Stimulated activated CD8-positive, alpha-beta memory T cell treated with anti-CD3 and anti-CD28 coated beads, Interleukin-7, amount 100 ng/mL, for 4 hours (primary cell): ENCODE data around the gene GMDS.
"Not testable (repeated sequence)": the region's sequence is repeated elsewhere in the genome, so short reads cannot be mapped to it uniquely, and the experiment has no call there.

Source experiments
- DNase-seq, 2 donors: peaks; one replicate each; pipeline ENCODE4 v3.0.0-alpha.2; 2020; ENCODE audit warnings: low read depth in 2 of 2

GMDS gene

DNA sequence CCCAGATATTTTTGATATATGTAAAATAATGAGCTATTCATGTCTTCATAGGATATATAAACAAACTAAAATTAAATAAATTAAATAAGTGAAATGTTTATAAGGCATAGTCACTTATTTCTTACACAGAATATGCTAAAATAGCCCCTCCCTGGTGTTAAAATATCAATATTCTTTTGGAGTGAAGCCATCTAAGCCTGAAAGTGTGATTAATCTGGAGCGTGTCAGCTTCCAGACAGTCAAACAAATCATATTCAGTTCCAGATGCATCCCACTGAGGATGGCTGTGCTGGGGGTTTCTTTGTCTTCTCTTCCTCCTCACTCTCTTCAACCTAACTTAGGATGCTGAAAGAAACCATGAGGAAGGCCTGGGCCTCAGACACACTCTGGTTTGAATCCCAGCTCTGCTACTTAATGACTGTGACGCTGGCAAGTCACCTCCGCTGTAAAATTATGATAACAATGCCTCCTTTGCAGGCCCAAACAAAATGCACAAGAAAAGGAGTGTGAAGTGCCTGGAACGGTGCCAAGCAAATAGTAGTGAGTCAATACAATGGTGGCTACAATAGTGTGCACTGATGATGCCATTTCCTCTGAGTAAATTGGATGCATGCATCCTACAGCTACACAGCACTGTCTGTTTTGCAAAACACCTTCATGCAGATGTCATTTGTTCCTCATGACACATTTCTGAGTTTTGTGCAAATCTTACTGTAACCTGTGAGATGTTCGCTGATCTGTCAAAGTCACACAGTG is 474.3 kb downstream of the GMDS start:
- DNase-seq = peak in 1 of 2 donors; percentile 19

DNA sequence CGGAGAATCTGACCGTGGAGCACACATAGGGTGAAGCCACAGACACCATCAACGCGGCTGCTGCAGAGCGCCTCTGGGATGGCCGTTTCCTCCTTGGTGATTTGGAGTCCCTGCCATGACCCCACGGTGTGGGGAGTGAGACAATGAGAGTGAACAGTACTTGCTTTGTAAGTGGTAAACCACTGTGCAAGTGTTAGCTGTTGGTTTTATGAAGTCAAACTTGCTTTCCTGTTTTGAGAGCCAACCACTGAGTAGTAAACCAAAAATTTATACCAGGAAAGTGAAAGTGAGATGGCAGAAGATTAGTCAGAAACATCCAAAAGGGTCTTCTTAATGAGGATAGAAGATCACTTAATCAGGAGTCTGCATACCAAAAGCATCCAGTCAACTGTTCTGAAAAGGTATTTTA is 475.0 kb downstream of the GMDS start:
- DNase-seq = peak in 1 of 2 donors; percentile 5

DNA sequence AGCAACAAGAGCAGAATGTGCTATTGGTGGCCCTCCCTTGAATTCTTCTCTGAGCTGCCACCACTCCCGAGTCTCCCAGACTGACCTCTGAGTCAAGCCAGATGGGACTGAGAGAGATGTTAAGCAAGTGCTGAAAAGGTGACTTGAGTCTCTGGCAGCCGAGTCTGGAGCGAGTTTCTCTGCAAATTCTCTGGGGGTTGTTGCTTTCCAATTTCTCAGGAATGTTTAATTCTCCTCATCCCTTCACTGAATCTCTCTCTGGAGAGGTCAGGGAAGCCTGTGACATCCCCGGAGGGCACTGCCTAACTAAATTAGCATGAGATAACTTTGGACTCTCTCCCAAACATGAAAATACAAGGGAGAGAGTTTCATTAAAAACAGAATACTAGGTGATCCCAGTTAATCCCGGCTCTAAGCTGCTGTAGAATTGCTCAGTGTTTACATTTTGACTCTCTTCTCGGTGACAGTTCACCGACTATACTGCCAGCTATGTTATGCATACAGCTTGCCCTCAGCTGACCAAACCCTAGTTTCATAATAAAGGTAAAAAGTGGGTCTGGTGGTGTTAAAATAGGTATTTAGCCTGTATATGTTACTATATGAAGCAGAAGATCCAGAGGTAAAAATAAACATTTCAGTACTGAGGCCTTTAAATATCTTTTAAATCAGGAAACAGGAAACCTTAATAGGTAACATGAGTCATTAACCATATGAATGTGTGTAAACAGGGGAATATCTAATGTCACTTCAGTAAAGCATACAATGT is 477.7 kb downstream of the GMDS start:
- DNase-seq = no peak

DNA sequence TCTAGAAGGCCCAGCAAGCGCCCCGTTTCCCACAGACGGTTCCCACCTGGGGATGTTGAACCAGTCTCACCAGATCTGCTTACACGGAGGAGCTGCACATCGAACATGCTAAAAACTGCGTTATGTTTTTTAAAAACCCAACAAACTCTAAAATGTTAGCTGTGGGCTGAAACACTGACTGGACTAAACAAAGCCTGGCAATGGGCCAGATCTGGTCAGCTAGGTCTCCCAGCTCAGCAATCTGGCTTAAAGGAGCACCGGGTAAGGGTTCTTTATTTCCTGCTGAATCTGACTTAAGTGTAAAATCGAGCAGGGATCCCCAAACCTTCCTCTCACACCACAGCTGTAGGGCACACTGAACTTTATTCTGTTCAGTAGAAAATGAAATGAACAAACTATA is 478.8 kb downstream of the GMDS start:
- no peak for DNase-seq

DNA sequence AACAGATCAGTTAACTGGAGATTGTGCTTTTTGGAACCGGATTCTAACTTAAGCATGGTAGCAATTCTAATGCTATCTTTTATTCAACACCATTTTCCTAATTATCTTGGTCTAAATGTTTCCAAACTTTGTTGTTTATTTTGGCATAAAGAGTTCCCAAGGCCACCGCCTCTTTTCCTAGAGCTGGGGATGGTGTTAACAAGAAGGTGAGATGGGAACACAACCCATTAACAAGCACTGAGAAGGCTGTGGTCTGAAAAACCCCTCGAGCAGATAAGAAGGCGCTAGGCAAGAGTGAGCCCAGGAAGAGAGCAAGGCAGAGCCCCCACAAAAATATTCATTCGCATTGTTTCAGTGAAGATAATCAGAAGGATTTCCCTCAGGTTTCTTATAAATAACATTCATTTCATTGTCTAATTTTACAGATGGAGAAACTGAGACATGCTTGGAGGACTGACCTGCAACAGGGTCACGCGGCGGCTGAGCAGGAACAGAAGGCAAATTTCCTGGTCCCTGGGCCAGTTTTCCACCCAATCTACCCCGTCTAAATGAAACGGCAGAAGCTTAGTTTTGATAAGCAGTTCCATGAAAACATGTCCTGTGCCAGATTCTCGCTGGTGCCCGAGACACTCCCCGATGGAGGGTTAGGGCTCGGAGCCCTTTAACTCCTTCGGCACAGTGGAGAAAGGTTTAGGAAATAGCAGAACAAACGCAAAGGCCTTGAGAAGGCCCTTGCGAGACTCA is 480.1 kb downstream of the GMDS start:
- no peak for DNase-seq

DNA sequence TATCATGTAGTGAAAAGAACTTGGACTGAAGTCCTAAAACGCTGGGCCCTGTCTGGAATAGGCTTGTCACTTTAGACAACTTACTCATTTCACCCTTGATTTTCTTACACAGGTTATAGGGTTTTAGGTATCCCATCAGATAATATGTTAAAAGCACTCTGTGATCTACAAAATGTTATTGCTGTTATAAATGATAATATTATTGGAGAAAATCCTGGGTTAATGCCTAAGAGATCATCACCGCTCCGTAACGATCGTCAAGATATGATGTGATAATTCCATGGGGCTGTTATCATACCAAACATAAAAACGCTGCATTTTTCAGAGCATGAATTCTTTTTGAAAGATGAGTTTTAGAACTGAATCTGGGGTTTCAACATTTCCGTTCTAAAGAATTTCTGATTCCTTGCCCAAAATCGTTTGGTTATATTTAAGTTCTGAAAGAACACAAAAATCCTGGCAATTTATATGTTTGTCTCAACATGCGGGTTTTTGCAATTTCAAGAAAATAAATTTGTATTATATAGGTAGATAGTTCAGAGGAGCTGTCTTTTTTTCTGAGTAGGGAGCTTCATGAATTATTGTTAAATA is 480.9 kb downstream of the GMDS start:
- DNase-seq = no peak

DNA sequence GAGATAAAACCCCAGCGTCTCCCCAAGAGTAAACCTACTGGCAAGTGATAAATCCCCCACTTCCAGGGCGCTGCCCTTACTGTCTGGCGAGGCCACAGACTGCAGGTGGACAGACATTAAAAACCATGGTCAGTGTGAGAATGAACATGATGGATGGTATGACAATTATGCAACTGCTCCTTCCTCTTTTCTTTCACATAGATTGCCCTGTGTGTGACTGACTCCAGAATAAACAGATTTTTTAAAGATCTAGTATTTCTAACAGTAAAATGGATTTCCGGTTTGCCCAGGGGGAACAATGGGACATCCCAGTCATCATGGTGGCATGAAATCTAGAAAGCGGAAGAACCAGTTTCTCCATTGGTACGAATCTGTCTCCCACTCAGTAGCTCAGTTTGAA is 482.0 kb downstream of the GMDS start:
- DNase-seq = no peak

DNA sequence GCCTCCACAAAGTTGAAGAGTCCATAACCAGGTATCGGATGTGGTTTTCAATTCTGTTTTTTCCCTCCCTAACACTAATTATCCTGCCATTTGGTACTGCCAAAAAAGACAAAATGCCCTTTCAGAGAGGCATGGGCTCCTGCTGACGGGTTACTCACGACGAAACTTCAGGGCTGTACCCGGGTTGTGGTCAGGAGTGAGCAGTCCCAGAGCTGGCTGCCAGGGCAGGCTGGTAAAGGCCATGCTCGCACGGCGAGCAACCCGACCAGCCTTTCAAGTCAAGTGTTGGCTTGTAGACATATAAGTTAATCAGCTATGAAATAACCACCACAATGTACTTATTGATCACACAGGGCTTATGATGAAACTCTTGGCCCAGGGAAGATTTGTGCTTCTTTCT is 483.2 kb downstream of the GMDS start:
- no peak for DNase-seq

DNA sequence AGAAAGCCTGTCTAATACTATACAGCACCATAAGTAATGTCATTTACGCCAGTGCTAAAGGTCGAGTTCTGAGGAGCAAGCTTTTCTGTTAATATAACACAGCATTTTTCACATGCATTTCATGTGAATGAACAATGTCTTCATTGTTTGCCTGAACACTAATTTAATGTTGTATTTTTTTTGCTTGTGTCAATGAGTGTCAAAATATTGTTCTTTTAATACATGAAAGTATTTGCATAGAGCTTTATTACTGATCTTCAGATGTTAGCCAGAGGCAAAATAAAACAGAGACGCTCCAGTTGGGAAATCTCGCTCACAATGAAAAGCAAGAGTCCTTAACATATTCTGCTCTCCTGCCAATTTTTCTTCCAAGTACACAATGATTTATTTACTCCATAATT is 483.9 kb downstream of the GMDS start:
- DNase-seq = no peak

DNA sequence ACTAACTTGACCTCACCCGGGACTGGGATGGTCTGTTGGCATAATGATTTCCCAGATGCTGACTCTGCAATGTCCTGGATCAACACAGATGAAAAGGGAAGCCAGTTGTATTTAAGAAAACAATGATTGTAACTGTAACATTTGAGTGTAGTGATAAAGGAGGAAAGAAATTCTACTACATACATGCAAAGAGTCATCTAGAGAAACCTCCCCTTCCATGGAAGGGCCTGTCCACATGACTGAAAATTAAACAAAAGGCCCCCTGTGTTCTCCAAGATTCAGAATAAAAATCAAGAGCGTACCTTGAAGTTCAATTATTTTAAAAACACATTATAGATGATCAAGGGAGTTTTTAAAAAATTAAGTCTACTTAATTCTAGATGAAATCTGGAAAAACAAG is 484.5 kb downstream of the GMDS start:
- no peak for DNase-seq

DNA sequence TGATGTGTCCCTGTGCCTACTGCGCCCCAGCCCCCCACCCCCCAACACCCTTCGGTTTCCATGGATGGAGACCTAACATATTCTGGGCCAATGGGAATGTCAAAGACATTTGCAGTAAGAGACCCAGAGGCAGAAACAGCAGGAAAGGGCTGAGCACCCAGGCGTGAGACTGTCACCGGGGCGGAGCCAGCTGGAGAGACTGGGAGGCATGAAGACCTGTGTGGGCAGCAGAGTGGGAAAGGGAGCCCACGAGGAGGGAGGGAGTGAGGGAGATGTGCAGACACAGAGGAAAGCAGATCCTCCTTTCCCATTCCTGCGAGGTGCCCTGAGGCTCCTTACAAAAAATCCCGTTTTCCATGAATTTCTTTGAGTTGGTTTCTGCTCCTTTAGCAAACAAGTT is 485.5 kb downstream of the GMDS start:
- no peak for DNase-seq

DNA sequence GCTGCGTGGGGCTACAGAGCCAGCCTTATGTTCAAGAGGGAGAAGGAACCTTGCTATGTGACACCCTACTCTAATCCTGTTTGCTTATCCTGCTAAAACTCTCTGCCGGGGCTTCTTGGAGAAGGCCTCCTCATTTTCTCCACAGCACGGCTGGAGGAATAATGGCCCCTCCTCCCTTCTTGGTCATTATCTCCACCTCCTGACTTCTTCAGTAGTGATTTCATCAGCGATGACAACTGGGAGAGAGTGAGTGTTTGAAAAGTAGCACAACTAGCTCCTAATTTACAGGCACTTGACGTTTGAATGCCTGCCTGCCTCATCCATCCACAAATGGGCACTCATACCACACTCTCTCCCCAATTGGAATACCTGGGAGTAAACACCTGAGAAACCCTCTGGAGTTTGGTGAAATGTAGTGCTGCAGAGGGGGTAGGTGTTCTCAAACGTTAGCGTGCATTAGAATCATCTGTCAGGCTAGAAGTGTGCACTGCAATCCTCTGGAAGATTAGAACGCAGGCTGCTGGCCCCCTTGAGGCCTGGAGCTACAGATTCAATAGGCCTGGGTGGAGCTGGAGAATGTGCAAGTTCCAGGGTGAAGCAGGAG is 487.2 kb downstream of the GMDS start:
- DNase-seq = no peak

DNA sequence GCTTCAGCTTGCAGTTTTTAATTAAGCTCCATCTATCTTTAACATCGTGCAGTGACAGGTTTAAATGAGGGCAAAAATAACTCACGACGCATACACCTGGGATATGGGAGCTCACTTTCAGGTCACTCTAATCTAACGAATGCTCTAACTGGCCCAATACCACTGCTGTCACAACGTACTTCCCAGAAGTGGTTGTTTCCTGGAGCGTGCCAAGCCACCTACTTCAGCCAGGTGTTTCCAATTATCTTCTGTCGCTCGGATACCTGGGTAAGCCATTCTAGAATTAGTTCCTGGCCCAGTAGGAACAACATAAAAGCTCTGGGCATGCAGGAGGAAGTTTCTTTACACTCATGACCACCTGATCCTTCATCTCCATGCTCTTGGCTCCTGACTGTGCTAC is 488.3 kb downstream of the GMDS start:
- DNase-seq = no peak

DNA sequence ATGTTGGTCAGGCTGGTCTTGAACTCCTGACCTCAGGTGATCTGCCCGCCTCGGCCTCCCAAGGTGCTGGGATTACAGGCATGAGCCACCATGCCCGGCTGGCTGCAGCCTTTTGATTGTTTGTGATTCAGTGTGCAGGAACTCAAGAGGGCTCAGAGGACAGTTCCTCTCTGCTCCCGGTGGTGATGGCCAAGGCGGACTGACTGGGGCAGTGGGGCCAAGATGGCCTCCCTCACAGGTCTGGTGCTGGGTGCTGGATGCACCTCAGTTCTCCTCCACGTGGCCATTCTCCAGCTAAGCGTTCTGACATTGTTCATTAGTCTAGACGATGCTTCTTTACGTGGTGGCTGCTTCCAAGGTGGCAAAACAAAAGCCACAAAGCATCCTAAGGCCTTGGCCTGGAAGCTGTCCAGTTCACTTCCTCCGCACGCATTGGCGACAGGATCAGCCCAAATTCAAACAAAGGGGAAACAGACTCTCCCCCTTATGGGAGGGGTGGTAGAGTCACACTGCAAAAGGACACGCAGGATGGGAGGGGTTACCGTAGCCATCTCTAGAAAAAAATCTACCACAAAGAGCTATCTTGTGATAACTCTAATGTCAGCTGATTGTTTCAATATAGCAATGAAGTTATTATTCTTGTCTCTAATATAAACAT is 488.8 kb downstream of the GMDS start:
- no peak for DNase-seq

DNA sequence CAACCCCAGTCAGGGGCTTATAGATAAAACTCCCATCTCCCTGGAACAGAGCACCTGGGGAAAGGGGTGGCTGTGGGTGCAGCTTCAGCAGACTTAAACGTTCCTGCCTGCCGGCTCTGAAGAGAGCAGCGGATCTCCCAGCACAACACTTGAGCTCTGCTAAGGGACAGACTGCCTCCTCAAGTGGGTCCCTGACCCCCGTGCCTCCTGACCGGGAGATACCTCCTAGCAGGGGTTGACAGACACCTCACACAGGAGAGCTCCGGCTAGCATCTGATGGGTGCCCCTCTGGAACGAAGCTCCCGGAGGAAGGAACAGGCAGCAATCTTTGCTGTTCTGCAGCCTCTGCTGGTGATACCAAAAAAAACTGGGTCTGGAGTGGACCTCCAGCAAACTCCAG is 494.3 kb downstream of the GMDS start:
- DNase-seq = not testable (repeated sequence)

DNA sequence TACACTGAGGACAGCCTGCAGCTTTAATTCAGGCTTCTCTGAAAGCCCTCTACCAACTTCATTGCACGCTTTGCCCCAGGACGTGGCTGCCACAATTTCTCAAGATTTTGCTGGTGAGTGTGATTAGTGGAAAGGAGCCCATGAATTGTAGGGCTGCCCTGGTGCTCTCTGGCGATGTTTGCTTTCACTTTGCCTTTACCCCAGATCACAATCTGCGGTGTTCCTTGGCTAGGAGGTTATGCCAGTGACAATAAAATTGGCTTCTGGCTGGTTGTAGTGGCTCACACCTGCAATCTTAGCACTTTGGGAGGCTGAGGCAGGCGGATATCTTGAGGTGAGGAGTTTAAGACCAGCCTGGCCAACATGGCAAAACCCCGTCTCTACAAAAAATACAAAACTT is 496.4 kb downstream of the GMDS start:
- no peak for DNase-seq

DNA sequence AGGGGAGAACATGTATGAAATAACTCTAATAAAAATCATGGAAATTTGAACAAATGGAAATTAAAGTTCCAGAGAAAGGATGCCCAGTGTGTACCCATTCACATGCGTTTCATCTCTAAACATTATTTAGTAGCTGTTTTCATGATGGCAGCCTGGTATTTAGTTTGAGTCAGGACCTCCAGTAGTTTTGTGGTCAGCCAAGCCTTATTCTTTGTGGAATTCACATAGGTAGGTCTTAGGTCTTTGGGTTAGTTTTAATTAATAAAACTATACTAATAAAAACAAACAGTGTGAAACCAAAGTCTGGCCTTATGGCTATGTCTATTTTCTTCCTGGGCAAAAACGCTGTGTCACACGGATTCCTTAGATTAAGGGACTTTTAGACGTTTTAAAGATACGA is 497.9 kb downstream of the GMDS start:
- no peak for DNase-seq

DNA sequence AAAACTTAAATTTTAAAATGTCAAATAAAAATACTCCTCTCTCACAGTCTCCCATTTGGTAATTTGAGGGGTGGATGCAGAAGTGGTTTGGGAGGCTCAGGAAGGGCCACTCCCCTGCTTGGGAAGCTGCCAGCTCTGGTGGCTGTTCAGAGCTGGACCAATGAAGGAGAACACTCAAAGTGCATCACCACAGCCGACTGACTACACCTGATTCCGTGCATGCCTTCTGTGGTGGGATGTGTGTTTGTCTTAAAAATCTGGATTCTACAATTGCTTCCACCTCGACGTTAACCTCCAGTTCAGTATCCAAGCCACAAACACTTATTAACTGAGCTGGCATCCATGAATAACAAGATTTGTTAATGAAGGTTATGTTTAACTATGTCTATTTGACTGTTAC is 498.4 kb downstream of the GMDS start:
- no peak for DNase-seq

DNA sequence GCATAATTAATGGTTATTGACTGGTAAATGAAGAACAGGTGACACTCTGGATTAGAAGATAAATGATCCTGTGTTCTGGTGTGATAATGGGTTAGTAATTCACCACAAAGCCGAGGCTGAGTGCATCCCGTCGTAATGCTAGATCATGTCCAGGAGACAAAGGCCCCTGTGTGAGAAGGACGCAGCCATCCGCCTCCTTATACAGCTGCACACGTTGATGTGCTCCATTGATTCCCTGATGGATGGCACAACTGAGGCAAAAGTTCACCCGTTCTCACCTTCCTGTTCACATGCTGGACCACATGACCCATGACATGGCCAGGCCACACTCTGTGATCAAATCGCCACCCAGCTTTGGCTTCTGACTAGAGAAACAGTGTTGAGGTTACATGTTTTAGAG is 499.6 kb downstream of the GMDS start:
- no peak for DNase-seq

DNA sequence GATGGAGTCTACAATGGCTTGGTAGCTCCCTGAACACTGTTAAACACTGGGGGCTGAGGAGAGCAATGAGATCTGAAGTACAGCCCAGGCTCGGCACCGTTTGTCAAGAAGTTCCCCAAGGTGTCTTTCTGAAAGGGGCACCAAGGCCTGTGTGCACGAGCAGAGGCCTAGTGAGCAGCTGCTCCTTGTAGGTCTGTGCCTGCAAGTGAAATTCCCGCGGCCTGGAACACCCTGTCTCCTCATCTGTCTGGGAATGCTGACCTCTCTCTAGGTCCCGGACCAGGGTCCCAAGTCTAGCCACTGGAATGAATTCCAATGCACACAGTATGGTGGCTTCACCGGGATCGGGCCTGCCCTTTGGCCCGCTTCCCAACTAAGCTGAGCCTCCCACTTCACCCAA is 500.9 kb downstream of the GMDS start:
- no peak for DNase-seq

DNA sequence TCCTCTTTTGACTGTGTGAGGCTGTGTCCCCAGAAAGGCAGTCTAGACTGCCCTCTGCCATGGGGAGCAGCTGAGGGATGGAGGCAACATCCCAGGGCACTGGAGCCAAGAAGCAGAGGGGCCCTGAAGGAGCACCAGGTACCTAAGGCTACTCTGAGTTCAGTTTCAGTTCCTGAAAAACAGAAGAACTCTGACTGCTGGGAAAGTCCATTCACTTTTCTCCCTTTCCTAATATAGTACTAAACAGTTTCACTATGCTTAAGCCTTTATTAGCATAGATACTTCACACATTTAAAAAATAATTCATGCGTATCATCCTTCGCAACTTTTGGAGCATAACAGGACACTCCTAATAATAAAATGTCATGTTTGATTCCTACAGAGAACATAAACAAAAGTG is 505.7 kb downstream of the GMDS start:
- DNase-seq = no peak
